HepG2 (cell line): ENCODE measurements around the gene PLRG1. TPM values are rescaled to one million over a fixed set of nuclear protein-coding genes. Genes with fewer than 3 reads are reported as not detected.

Experiments used
- EEA1 ChIP-seq: sonication (generic); formaldehyde crosslinking; IDR thresholded peaks from 2 replicates; pipeline ENCODE4 v1.5.1; 2020; ENCODE audit warnings: mild to moderate bottlenecking, missing genetic modification reagents, borderline replicate concordance
- FOXP4 ChIP-seq: sonication (generic); formaldehyde crosslinking; IDR thresholded peaks from 2 replicates; pipeline ENCODE4 v1.4.0; 2020; ENCODE audit warnings: missing genetic modification reagents
- HDAC2 ChIP-seq: sonication (generic); formaldehyde crosslinking; IDR thresholded peaks from 2 replicates; pipeline ENCODE4 v1.4.0; 2020; ENCODE audit warnings: missing genetic modification reagents
- ISX ChIP-seq: sonication (generic); formaldehyde crosslinking; conservative IDR thresholded peaks from 2 replicates; pipeline ENCODE4 v1.5.0; 2020; ENCODE audit warnings: missing genetic modification reagents
- KAT2B ChIP-seq: fragments of 150-350 bp; IDR thresholded peaks from 2 replicates; pipeline ENCODE4 v1.6.1; 2014; ENCODE audit warnings: low read depth, low read length, borderline replicate concordance
- KMT2B ChIP-seq: IDR thresholded peaks from 2 replicates; pipeline ENCODE4 v1.6.1; 2016; ENCODE audit warnings: missing genetic modification reagents, missing compliant biosample characterization
- MED13 ChIP-seq: sonication (generic); formaldehyde crosslinking; IDR thresholded peaks from 2 replicates; pipeline ENCODE4 v1.5.0; 2020; ENCODE audit warnings: missing genetic modification reagents
- MXI1 ChIP-seq: IDR thresholded peaks from 3 replicates; pipeline ENCODE4 v1.6.1; 2012; ENCODE audit warnings: low read depth, low read length, inconsistent platforms, borderline replicate concordance
- NCOR1 ChIP-seq: fragments of 200-600 bp; sonication (generic); IDR thresholded peaks from 2 replicates; pipeline ENCODE4 v1.7.0; 2017; ENCODE audit warnings: antibody characterized with exemption, low read length, borderline replicate concordance
- NR2F1 ChIP-seq, 2 experiments: fragments of 450-650 bp in 1 of 2; formaldehyde crosslinking in 1 of 2; IDR thresholded peaks; 2 replicates each; pipeline versions ENCODE4 v1.5.0 to v1.6.1; 2016 to 2020; ENCODE audit warnings: mild to moderate bottlenecking in 1 of 2, missing compliant biosample characterization in 1 of 2, missing genetic modification reagents in 1 of 2, moderate library complexity in 1 of 2
- RFX1 ChIP-seq: fragments of 450-650 bp; IDR thresholded peaks from 2 replicates; pipeline ENCODE4 v1.6.1; 2017
- TEAD2 ChIP-seq: sonication (generic); formaldehyde crosslinking; IDR thresholded peaks from 2 replicates; pipeline ENCODE4 v1.9.0; 2021; ENCODE audit warnings: missing genetic modification reagents
- TOE1 ChIP-seq: sonication (generic); formaldehyde crosslinking; IDR thresholded peaks from 2 replicates; pipeline ENCODE4 v1.4.0; 2020; ENCODE audit warnings: mild to moderate bottlenecking, missing genetic modification reagents
- ZBTB7A ChIP-seq: sonication (generic); formaldehyde crosslinking; IDR thresholded peaks from 2 replicates; pipeline ENCODE4 v1.8.0; 2022; ENCODE audit warnings: mild to moderate bottlenecking, missing genetic modification reagents
- ZNF12 ChIP-seq: sonication (generic); formaldehyde crosslinking; IDR thresholded peaks from 2 replicates; pipeline ENCODE4 v1.5.0; 2020; ENCODE audit warnings: missing genetic modification reagents
- ZNF121 ChIP-seq: sonication (generic); formaldehyde crosslinking; IDR thresholded peaks from 2 replicates; pipeline ENCODE4 v1.5.0; 2020; ENCODE audit warnings: mild to moderate bottlenecking, missing genetic modification reagents
- ZNF225 ChIP-seq: sonication (generic); formaldehyde crosslinking; IDR thresholded peaks from 2 replicates; pipeline ENCODE4 v1.4.0; 2020; ENCODE audit warnings: mild to moderate bottlenecking, missing genetic modification reagents
- ZNF256 ChIP-seq: sonication (generic); formaldehyde crosslinking; conservative IDR thresholded peaks from 2 replicates; pipeline ENCODE4 v1.4.0; 2020; ENCODE audit warnings: missing genetic modification reagents
- ZNF296 ChIP-seq: sonication (generic); formaldehyde crosslinking; conservative IDR thresholded peaks from 2 replicates; pipeline ENCODE4 v1.5.0; 2020; ENCODE audit warnings: mild to moderate bottlenecking, missing genetic modification reagents
- ZNF34 ChIP-seq: sonication (generic); formaldehyde crosslinking; IDR thresholded peaks from 2 replicates; pipeline ENCODE4 v1.4.0; 2020; ENCODE audit warnings: mild to moderate bottlenecking, missing genetic modification reagents, borderline replicate concordance
- ZNF772 ChIP-seq: sonication (generic); formaldehyde crosslinking; IDR thresholded peaks from 2 replicates; pipeline ENCODE4 v1.5.0; 2020; ENCODE audit warnings: mild to moderate bottlenecking, missing genetic modification reagents
- ZSCAN25 ChIP-seq: sonication (generic); formaldehyde crosslinking; IDR thresholded peaks from 2 replicates; pipeline ENCODE4 v1.8.0; 2022; ENCODE audit warnings: mild to moderate bottlenecking, missing genetic modification reagents
- ZXDC ChIP-seq: sonication (generic); formaldehyde crosslinking; IDR thresholded peaks from 2 replicates; pipeline ENCODE4 v1.5.0; 2020; ENCODE audit warnings: mild to moderate bottlenecking, missing genetic modification reagents
- polyA plus RNA-seq, 8 experiments: library from polyadenylated mRNA; depleted of rRNA in 3 of 8; stranded (reverse) in 7 of 8; unstranded in 1 of 8; fragments of >200 nt; fragmentation: Illumina TruSeq in 4 of 8; extraction: Trizol in 4 of 8; gene quantifications; 2 replicates each; pipeline versions ENCODE4 v1.2.1 to v1.2.3, GENCODE V29; 2011 to 2016; ENCODE audit warnings: low read depth in 4 of 8, missing spikeins in 1 of 8, mixed read lengths in 1 of 8; ENCODE audit not compliant: insufficient read depth in 1 of 8
- total RNA-seq, 5 experiments: library from RNA; depleted of rRNA; stranded (reverse); fragments of >200 nt; fragmentation: Illumina TruSeq; extraction: Trizol; gene quantifications; 2 replicates each; pipeline ENCODE4 v1.2.3, GENCODE V29; 2016; ENCODE audit warnings: low read depth in 1 of 5
- TF ChIP-seq, protein P1 (sequence below): IDR thresholded peaks from 2 replicates; pipeline ENCODE4 v1.6.1; 2012; ENCODE audit warnings: low read depth, low read length, improper control_type of control experiment

PLRG1 gene
- total and polyA plus RNA-seq, 2 of the 13 experiments (the other 11 are each of a cell fraction or from before 2014, with no cell fraction given), result 77.3 to 110 TPM

DNA sequence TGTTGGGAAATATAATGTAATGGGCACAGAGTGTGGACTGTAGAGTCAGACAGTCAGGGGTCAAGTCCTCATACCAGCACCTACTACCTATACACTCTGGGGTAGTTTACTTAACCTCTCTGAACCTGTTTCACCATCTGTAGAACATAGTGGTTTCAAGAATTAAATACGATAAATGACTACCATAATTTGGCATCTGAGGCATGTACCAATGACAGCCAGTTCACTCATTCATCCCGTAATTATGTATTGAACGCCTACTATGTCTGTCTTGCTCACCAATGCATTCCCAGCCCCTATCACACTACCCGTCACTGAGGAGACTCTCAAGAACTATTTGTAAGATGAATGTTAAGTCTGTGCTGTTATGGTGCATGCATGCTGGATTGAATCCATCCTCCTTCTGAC lies 10.6 kb upstream of the PLRG1 start (continued):
- TF ChIP-seq ZXDC (CRISPR knock-in tag) (no peak), ZBTB7A (CRISPR knock-in tag) (no peak), ZNF772 (CRISPR knock-in tag) (no peak), ZSCAN25 (no peak), KAT2B (no peak), KMT2B (CRISPR knock-in tag) (0 out of 2 replicates have a peak, but pooled peaks have one; percentile 9), NCOR1 (0 out of 2 replicates have a peak, but pooled peaks have one; percentile 13), EEA1 (no peak), RFX1 (no peak), ZNF225 (no peak), ZNF296 (CRISPR knock-in tag) (no peak), FOXP4 (CRISPR knock-in tag) (peak; percentile 36; the same call in 1 of the 2 replicates), ZNF12 (CRISPR knock-in tag) (peak; percentile 94), TEAD2 (CRISPR knock-in tag) (no peak), ZNF256 (CRISPR knock-in tag) (no peak), HDAC2 (peak; percentile 78), MED13 (CRISPR knock-in tag) (no peak), ISX (no peak), NR2F1 (CRISPR knock-in tag; IDR thresholded peaks at IDR 0.05) (peak; percentile 91 to 95), ZNF34 (no peak), ZNF121 (CRISPR knock-in tag) (no peak), MXI1 (peak; percentile 32; the same call in 1 of the 3 replicates), TOE1 (no peak)
- TF ChIP-seq, protein P1, sequence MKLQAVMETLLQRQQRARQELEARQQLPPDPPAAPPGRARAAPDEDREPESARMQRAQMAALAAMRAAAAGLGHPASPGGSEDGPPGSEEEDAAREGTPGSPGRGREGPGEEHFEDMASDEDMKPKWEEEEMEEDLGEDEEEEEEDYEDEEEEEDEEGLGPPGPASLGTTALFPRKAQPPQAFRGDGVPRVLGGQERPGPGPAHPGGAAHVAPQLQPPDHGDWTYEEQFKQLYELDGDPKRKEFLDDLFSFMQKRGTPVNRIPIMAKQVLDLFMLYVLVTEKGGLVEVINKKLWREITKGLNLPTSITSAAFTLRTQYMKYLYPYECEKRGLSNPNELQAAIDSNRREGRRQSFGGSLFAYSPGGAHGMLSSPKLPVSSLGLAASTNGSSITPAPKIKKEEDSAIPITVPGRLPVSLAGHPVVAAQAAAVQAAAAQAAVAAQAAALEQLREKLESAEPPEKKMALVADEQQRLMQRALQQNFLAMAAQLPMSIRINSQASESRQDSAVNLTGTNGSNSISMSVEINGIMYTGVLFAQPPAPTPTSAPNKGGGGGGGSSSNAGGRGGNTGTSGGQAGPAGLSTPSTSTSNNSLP, result peak; percentile 77; the same call in 1 of the 2 replicates
